GM18951 (cell line): ENCODE data around the gene NEK1.

Source experiments
- POLR2A ChIP-seq: IDR thresholded peaks from 4 replicates; pipeline ENCODE4 v1.6.1; 2011; ENCODE audit warnings: mild to moderate bottlenecking; ENCODE audit not compliant: insufficient read length, insufficient read depth; ENCODE audit errors: extremely low read depth
- in situ Hi-C: fragments of 300-500 bp; cut with MboI; formaldehyde crosslinking; loops from one replicate; pipeline ENCODE4 v1.12.0; 2022; ENCODE audit warnings: low sequenced_read_pairs, mixed read lengths, inconsistent platforms; ENCODE audit not compliant: unreplicated experiment

NEK1 gene

GRCh38 chr4:169621731-169622492 lies 9.5 kb upstream of the NEK1 start:
- no peak for TF ChIP-seq POLR2A
- in situ Hi-C loops = loop anchor here (25.0 kb wide), 1 partner anchor 415 kb away; the partner anchor contains the start of gene MFAP3L

GRCh38 chr4:169620880-169621248 lies 8.5 kb upstream of the NEK1 start:
- TF ChIP-seq POLR2A = no peak
- in situ Hi-C loops = loop anchor here (25.0 kb wide), 1 partner anchor 416 kb away; the partner anchor contains the start of gene MFAP3L

DNA sequence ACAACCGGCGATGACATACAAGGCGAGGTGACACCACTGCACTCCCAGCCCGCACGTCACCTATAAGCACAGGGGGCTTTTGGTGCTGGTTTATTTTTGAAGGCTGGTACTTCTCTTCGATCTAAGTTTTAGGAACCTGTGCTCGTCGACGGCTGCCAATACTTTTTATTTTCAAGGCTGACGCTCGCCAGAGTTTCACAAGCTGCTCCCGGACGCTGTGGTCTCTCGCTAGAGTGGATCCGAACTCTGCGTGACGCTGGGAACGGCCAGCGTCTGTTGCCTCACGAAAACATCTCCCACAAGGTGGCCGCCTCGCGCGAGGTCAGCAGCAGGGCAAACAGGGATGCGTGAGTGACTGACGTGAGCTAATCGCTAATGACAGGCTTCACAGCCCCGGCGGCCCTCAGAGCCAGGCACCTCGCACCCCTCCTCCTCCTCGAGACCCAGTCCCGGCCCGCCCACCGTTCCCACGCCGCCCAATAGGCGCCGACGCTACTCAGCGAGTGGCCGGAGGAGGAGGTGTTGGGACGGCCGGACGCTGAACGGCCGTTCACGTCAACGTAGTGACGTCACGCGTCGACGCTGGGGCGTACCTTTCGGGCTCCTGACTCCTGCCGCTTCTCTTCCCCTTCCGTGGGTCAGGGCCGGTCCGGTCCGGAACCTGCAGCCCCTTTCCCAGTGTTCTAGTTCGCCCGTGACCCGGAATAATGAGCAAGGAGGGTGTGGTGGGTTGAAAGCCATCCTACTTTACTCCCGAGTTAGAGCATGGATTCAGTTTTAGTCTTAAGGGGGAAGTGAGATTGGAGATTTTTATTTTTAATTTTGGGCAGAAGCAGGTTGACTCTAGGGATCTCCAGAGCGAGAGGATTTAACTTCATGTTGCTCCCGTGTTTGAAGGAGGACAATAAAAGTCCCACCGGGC lies 7.8 kb upstream of the NEK1 start, which contains the start of gene CLCN3:
CLCN3 (plus strand) TSS at position 621 of the 922 bp plus-strand sequence. CDS start 15,351 bp downstream, outside the sequence.
- TF ChIP-seq POLR2A = peak; percentile 96
- in situ Hi-C loops = loop anchor here (25.0 kb wide), 1 partner anchor 417 kb away; the partner anchor contains the start of gene MFAP3L

DNA sequence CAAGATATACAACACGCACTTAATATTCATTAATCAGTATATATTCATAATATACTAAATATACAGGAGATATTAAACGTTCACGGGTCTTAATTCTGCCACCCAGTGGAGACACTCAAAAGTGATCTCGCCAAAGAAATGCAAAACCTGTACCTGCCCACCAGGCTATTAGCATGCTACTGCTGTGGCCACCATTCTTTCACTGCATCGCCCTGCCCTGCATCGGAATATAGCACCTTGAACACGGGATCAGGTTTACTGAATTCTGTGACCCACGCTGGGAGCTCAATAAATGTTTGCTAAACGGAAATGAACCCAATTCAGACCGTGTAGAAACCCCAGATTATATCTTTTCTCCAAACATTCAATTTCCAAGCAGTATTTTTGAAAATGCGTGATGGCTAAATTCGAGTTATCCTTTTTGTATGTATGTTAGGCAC lies 7.2 kb upstream of the NEK1 start:
- no peak for TF ChIP-seq POLR2A
- in situ Hi-C loops = loop anchor here (25.0 kb wide), 1 partner anchor 418 kb away; the partner anchor contains the start of gene MFAP3L

DNA sequence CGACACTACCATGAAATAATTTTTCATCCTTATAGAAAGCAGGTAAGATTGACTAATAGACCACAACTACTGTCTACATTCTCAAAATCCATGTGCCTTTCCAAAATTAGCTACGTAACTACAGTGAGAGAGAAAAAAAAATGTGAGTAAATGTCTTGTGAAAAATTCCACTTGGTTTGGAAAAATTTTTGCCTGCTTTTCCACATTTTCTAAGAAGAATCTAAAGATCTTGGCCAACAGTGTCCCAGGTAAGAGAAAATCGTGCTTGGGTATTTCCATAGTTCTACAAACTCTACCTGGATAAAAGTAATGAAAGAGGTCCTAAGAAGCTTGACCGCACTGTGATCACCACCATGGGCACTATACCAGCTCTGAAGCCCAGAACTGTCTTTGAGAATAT lies 6.6 kb upstream of the NEK1 start:
- TF ChIP-seq POLR2A = no peak
- in situ Hi-C loops = loop anchor here (25.0 kb wide), 1 partner anchor 418 kb away; the partner anchor contains the start of gene MFAP3L

GRCh38 chr4:169618286-169618685 lies 5.9 kb upstream of the NEK1 start:
- in situ Hi-C loops = loop anchor here (25.0 kb wide), 1 partner anchor 419 kb away; the partner anchor contains the start of gene MFAP3L
- no peak for TF ChIP-seq POLR2A

DNA sequence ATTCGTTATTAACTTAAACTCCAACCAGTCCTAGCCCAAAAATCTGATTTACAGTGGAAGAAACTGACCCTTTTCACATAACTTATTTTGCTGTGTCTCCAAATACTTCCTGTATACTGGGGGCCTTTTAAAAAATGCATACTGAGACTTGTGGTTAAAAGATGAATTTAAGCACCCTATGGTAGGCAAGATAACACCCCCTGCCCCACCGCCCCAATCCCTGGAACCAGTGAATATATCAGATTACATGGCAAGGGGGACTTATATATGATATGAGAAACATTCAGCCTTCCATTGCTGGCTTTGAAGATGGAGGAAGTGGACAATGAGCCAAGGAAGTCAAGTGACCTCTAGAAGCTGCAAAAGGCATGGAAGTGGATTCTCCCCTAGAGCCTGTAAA lies 4.9 kb upstream of the NEK1 start:
- in situ Hi-C loops = loop anchor here (25.0 kb wide), 1 partner anchor 420 kb away; the partner anchor contains the start of gene MFAP3L
- no peak for TF ChIP-seq POLR2A

GRCh38 chr4:169616846-169617245 lies 4.5 kb upstream of the NEK1 start:
- in situ Hi-C loops = loop anchor here (25.0 kb wide), 1 partner anchor 420 kb away; the partner anchor contains the start of gene MFAP3L

GRCh38 chr4:169615467-169616106 lies 3.2 kb upstream of the NEK1 start:
- no peak for TF ChIP-seq POLR2A
- in situ Hi-C loops = loop anchor here (25.0 kb wide), 1 partner anchor 422 kb away; the partner anchor contains the start of gene MFAP3L

More at GRCh38 chr4:169616846-169617245, 4.5 kb upstream of the NEK1 start:
- TF ChIP-seq POLR2A = no peak

- no peak for TF ChIP-seq POLR2A
- in situ Hi-C loops = loop anchor here (25.0 kb wide), 1 partner anchor 424 kb away; the partner anchor contains the start of gene MFAP3L
These were observed 782 bp upstream of the NEK1 start for GRCh38 chr4:169612871-169613859.

DNA sequence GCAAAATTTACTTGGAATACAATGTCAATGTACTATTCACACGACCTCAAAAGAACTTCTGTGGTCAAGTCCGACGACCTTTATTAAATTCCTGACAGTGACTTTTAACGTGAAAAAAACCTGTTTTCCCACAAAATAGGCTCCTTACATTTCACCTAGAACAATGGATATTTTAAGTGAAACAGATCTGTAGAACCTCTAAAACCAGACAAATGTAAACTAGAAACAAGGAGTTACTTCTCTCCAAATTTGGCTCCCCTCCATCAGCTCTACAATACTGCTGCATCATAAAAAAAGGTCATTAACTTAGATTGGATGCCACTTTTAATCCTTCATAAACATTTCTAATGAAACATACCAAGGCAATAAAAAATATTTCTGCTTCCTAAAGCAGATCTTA lies 1.2 kb downstream of the NEK1 start:
- no peak for TF ChIP-seq POLR2A
- in situ Hi-C loops = loop anchor here (25.0 kb wide), 1 partner anchor 426 kb away; the partner anchor contains the start of gene MFAP3L
